OCI-M1 (cell line): ENCODE measurements around the gene NFX1.

ENCODE experiments used
- DNase-seq: peaks from one replicate; lab custom pipeline; 2025; lab: John Stamatoyannopoulos, UW

NFX1 gene

GRCh38 chr9:33267151-33267767 is 23.1 kb upstream of the NFX1 start:
- peak; percentile 16 for DNase-seq

DNA sequence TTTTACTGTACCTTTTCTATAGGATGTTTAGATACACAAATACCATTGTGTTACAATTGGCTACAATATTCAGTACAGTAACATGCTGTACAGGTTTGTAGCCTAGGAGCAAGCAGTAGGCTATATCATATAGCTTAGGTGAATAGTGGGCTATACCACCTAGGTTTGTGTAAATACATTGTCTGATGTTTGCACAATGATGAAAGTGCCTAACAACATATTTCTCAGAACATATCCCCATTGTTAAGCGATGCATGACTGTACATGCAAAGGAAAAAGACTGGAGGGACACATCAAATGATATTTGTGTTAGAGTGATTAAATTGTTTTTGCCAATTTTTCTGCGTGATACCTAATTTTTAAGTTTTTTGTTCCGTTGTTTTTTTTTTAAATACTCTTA is 20.2 kb upstream of the NFX1 start:
- DNase-seq, result no peak

GRCh38 chr9:33272061-33272460 is 18.3 kb upstream of the NFX1 start:
- DNase-seq, result no peak

- DNase-seq, result no peak
These were observed 16.9 kb upstream of the NFX1 start for GRCh38 chr9:33273266-33273971.

DNA sequence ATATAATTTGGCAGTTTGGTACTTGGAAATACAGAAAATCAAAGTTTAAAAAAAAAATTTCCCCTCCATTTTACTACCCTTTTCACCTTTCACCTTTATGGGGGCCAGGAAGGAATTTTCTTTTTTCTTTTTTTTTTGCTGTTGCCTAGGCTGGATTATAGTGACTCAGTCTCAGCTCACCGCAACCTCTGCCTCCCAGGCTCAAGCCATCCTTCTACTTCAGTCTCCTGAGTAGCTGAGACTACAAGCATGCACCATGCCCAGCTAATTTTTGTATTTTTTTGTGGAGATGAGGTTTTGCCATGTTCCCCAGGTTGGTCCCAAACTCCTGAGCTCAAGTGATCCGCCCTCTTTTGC is 16.4 kb upstream of the NFX1 start:
- DNase-seq, result no peak

GRCh38 chr9:33277484-33277883 is 12.8 kb upstream of the NFX1 start:
- DNase-seq, result no peak

DNA sequence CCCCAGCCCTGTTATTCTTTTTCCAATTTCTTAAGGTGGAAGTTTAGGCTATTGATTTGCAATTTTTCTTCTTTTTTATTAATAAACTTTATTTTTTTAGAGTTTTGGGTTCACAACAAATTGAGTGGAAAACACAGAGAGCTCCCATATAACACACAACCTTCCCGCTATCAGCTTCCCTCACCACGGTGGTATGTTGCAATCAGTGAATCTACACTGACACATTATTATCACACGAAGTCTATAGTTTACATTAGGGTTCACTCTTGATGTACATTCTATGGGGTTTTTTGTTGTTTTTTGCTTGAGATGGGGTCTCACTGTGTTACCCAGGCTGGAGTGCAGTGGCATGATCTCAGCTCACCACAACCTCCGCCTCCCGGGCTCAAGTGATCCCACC is 4.8 kb upstream of the NFX1 start:
- DNase-seq, result no peak

DNA sequence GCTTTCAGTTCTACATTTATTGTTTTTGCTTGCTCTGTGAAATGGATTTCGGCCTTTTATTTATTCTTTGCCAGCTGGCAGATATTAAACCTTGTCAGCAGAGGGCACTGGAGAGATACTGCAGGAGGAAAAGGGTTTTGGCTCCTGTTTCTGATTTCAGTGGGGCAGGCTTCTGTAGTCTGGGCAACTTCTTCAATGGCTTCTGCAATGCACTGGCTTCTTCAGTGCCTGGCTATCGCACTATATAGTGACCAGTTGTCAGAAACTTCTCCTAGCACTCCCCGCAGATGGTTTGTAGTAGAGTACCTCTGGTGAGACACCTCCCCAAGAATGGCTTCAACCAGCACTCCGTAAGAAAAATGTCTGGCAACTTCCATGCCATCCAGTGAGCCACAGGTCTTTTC is 3.2 kb upstream of the NFX1 start:
- DNase-seq, result peak; percentile 84

DNA sequence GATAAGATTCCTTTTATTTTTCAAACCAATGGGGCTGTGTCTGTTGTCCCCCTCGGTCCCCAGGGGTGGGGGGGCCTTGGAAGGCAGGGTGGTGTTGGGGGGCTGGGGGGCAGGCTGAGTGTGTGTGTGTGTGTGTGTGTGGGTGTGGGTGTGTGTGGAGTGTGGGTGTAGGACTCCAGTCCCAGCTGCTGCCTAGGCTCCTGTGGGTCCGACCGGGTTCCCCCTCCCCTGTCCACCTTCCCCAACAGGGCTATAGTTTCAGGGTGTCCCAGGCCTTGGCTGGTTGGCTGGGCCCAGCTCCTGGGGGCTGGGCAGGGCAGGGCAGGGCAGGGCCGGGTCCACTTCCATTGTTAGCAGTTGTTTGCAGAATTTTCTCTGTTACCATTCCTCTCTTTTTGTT is 2.1 kb upstream of the NFX1 start:
- DNase-seq, result no peak

- no peak for DNase-seq
These were observed 1.4 kb upstream of the NFX1 start for GRCh38 chr9:33288828-33289483.

- DNase-seq, result peak; percentile 24
These were observed 820 bp upstream of the NFX1 start for GRCh38 chr9:33289496-33289895.

- DNase-seq, result no peak
These were observed 425 bp upstream of the NFX1 start for GRCh38 chr9:33289936-33290246.

GRCh38 chr9:33291031-33291397 is 698 bp downstream of the NFX1 start:
- DNase-seq, result no peak

- DNase-seq, result no peak
These were observed 1.6 kb downstream of the NFX1 start for GRCh38 chr9:33291901-33292300.

- no peak for DNase-seq
These were observed 3.5 kb downstream of the NFX1 start for GRCh38 chr9:33293782-33294181.

- DNase-seq, result no peak
These were observed 4.5 kb downstream of the NFX1 start for GRCh38 chr9:33294670-33295432.

DNA sequence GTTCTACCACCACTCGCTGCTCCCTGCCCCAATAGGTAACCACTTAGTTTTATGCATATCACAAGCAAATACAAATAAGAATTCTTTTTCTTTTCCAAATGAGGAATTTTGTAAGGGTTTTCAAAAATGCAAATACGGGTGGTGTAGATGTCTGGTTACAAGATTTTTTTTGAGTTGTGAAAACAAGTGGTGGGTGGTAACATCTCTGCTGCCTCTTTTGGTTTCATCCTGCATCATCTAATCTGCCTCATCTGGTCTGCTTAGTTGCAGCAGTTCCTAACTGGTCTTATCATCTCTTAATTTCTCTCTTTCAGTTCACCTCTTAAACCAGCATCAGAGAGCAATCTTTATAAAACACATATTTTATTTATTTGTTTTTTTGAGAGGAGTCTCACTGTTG is 5.3 kb downstream of the NFX1 start:
- DNase-seq, result no peak

- peak; percentile 86 for DNase-seq
These were observed 7.1 kb downstream of the NFX1 start for GRCh38 chr9:33297432-33297831.

GRCh38 chr9:33300546-33300945 is 10.2 kb downstream of the NFX1 start:
- DNase-seq, result no peak

- peak; percentile 4 for DNase-seq
These were observed 14.0 kb downstream of the NFX1 start for GRCh38 chr9:33304362-33304761.

DNA sequence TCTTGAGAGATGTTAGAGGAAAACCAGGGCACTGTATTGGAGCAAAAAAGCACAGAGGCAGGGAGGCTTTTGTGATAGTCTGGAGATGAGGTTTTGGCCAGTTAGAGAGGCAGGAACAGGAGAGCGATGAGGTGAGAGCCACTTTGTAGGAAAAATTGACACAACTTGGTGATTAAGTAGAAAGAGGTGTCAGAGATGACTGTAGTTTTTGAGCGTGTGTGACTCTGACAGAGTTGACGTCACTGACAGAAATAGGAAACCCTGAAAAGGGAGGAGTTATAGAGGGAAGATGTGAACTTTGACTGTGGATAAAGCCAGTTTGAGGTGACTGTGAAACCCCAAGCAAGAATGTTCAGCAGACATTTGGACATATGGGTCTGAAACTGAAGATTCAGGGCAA is 15.7 kb downstream of the NFX1 start:
- DNase-seq, result no peak

- no peak for DNase-seq
These were observed 16.8 kb downstream of the NFX1 start for GRCh38 chr9:33307067-33307466.

DNA sequence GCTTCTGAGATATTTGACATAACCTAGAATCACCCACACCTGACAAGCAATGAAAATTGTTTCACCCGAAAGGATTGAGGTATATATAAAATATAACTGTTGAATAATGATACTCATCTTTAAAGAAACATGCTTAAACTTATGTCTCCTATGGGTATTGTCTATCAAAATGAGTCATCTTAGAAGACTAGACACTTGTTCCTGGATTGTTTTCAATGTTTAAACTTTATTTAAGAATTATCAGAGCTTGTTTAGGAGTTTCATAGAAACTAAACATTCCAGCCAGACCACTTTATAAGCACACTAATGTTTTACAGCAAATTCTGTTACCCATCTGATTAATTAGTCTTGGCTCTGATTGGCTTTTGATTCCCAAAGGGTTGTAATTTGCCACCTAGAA is 19.6 kb downstream of the NFX1 start:
- DNase-seq, result no peak
